NB4 (cell line): Measurements from ENCODE around the gene ARAP2.

Source experiments
- DNase-seq: peaks from one replicate; pipeline ENCODE4 v3.0.0; 2010; ENCODE audit warnings: low read depth
- H3K4me3 ChIP-seq: one replicate; pipeline ENCODE4 v1.5.1; 2011; ENCODE audit warnings: mild to moderate bottlenecking, low read depth, low read length, moderate library complexity
- MYC ChIP-seq: IDR thresholded peaks from 2 replicates; pipeline ENCODE4 v1.6.1; 2011; ENCODE audit warnings: low read depth, low read length
- POLR2A ChIP-seq: IDR thresholded peaks from 2 replicates; pipeline ENCODE4 v1.6.1; 2011; ENCODE audit warnings: mild to moderate bottlenecking; ENCODE audit not compliant: insufficient read length; ENCODE audit errors: extremely low read depth
- TF ChIP-seq, protein P1 (sequence below): IDR thresholded peaks from 2 replicates; pipeline ENCODE4 v1.6.1; 2011; ENCODE audit warnings: low read depth, low read length
- TF ChIP-seq, protein P2 (sequence below): IDR thresholded peaks from one replicate; pipeline ENCODE4 v1.5.1; 2012; ENCODE audit warnings: low read depth, low read length

Gene ARAP2, protein sequence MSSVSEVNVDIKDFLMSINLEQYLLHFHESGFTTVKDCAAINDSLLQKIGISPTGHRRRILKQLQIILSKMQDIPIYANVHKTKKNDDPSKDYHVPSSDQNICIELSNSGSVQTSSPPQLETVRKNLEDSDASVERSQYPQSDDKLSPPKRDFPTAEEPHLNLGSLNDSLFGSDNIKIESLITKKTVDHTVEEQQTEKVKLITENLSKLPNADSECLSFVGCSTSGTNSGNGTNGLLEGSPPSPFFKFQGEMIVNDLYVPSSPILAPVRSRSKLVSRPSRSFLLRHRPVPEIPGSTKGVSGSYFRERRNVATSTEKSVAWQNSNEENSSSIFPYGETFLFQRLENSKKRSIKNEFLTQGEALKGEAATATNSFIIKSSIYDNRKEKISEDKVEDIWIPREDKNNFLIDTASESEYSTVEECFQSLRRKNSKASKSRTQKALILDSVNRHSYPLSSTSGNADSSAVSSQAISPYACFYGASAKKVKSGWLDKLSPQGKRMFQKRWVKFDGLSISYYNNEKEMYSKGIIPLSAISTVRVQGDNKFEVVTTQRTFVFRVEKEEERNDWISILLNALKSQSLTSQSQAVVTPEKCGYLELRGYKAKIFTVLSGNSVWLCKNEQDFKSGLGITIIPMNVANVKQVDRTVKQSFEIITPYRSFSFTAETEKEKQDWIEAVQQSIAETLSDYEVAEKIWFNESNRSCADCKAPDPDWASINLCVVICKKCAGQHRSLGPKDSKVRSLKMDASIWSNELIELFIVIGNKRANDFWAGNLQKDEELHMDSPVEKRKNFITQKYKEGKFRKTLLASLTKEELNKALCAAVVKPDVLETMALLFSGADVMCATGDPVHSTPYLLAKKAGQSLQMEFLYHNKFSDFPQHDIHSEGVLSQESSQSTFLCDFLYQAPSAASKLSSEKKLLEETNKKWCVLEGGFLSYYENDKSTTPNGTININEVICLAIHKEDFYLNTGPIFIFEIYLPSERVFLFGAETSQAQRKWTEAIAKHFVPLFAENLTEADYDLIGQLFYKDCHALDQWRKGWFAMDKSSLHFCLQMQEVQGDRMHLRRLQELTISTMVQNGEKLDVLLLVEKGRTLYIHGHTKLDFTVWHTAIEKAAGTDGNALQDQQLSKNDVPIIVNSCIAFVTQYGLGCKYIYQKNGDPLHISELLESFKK (N-terminal part only)

DNA sequence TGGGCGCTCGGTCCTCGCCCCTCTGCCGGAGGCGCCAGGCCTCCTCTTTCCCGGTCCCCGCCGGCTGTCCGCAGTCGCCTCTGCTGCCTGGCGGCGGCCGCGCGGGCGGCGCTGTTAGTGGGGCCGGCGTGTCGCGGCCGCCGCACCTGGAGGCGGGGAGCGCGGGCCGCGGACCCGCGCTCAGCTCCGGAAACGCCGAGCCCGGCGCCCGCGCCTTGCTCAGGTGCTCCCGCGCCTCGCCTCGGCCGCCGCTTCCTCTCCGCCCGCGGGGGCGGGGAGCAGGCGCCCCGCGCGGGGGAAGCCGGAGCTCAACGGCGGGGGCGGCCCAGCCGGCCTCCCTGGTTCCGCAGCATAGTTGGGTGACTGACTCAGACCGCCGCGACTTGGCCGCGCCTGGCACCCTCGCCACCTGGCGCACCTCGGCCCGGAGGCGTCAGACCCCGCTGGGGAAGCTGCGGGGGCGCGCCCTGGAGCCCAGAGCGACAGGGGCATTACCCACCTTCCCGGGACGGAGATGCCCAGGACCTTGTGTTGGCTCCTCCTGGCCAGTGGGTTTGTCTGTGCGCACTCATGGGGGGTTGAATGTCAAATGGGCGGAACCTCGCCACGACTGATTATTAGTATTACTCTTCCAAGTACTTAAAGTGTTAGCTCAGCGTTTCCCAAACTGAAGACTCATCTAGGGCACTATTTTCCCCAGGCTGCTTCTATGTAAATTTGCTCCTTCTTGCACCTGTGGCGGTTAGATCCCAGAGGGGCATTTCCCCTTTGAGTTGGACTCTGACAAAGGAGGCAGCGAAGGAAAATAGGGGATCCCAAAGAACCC is at the start of gene ARAP2:
Gene ARAP2, minus strand, starts transcription at position 258 of the 826 bp plus-strand sequence. CDS start 15,028 bp downstream, outside the sequence.
- peak; percentile 78 for DNase-seq
- peak; percentile 21 for TF ChIP-seq POLR2A
- TF ChIP-seq, protein P1, sequence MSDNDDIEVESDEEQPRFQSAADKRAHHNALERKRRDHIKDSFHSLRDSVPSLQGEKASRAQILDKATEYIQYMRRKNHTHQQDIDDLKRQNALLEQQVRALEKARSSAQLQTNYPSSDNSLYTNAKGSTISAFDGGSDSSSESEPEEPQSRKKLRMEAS: no peak
- TF ChIP-seq, protein P2, sequence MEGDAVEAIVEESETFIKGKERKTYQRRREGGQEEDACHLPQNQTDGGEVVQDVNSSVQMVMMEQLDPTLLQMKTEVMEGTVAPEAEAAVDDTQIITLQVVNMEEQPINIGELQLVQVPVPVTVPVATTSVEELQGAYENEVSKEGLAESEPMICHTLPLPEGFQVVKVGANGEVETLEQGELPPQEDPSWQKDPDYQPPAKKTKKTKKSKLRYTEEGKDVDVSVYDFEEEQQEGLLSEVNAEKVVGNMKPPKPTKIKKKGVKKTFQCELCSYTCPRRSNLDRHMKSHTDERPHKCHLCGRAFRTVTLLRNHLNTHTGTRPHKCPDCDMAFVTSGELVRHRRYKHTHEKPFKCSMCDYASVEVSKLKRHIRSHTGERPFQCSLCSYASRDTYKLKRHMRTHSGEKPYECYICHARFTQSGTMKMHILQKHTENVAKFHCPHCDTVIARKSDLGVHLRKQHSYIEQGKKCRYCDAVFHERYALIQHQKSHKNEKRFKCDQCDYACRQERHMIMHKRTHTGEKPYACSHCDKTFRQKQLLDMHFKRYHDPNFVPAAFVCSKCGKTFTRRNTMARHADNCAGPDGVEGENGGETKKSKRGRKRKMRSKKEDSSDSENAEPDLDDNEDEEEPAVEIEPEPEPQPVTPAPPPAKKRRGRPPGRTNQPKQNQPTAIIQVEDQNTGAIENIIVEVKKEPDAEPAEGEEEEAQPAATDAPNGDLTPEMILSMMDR: peak; percentile 8
- TF ChIP-seq MYC: no peak
- peak within 1 kb of the TSS; percentile 64 for H3K4me3 ChIP-seq

DNA sequence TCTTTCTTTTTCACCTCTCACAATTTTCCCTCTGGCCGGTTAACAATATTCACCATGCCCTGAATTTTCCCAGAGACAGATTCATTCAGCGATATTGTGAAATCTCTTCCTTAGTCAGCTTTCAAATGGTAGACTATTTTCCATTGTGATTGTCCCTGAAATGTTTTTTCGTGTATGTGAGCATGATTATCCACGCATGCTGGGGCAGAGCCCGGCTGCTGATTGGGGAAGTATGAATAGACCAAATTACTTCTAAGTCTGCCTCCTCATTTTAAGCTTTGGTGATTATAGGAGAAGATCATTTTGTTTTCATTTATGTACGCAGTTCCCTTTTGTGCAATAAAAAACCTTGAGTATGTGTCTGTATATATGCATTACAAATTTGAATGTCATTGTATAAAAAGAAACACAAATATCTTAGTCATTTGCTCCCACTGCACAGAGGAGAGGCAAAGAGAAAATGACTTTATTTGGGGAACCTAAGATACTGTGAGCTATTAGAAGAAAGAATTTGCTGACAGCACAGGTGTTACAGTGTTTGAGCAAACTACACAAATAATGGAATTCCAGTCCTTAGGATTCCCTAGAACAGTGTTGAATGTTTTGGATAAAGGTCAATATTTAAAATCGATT is 48.4 kb upstream of the ARAP2 start:
- H3K4me3 ChIP-seq: no peak overlapping the region
- TF ChIP-seq POLR2A (no peak), MYC (no peak)
- TF ChIP-seq, protein P2: no peak
- TF ChIP-seq, protein P1: no peak
- no peak for DNase-seq

DNA sequence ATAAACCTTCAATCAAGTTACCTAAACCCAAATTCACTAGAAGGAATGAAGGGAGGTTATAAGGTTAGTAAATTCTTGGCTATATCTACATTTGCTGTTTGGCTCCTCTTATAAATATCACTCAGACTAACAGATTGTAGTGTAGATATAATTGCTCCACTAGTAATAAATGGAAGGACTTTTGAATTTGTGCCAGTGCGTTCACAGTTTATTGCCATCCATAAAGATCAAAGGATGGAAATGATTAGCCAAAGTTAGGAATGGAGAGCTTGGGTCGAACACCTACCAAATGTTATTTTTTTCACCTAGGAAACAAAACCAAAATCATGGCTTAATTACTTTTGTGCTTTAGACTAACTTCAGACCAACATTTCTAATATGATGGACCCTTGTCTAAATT is 46.3 kb upstream of the ARAP2 start:
- no peak overlapping the region for H3K4me3 ChIP-seq
- TF ChIP-seq, protein P2: no peak
- TF ChIP-seq, protein P1: no peak
- TF ChIP-seq POLR2A: no peak
- DNase-seq: no peak

DNA sequence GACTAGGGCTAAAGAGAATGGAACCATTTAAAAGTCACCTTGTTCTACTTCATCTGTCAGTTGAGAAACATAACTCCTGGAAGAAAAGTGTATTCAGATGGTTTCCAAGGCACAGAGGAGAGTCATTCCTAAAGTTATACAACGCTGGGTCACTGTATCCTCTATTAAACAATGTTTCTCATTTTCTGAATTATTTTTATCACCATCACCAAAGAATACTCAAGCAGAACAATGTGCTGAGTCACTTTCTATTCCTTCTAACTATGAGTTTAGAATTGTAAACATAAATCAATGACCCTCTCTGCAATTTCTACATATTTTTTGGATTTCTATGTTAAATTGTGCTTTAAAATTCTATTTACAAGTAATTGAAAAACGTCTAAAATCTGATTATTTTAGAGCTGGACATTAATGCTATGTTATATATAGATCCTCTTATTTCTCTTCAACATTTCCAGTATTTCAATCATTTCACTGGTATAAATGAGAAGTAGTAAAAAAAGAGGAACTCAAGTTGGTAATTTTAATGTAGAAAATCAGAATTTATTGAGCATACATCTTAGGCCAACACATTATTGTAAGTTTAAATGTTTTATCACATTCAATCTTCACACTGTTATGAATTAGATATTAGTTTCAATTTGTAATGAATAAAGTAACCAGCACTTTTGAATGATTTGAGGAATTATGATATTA is 44.6 kb upstream of the ARAP2 start:
- no peak for DNase-seq
- no peak overlapping the region for H3K4me3 ChIP-seq
- TF ChIP-seq, protein P2: no peak
- TF ChIP-seq, protein P1: no peak
- no peak for TF ChIP-seq MYC
- no peak for TF ChIP-seq POLR2A
